ENCODE measurements around the gene MAP2. TPM values are rescaled to one million over a fixed set of nuclear protein-coding genes. Genes with fewer than 3 reads are reported as not detected.

Gene MAP2
- total and polyA plus RNA-seq, 9 donors: 5.4 to 23.9 (median 9.6) TPM

DNA sequence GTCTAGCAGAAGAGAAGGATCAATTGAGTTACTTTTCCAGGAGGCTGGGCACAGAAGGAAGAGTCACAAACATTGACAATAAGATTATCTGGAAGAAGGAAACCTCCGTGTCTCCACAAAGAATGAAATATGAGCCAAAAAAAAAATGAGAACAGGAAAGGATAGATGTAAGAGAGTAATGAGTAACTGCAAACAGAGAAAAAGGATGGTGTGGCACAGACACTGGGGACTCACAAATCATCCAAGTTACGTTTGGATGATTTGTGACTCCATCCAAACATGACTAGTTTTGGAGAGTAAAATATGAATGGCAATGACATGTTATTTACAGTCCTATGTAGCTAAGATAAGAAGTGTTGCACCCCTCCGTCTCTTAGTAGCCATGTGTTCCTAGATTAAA lies 42.8 kb upstream of the MAP2 start:
- Histone ChIP-seq H3K4me3 (no peak overlapping the region), H3K4me1 (ENCODE audit: insufficient read depth) (no peaks in the 10 kb centered on the region), H3K27me3 (no peaks in the 10 kb centered on the region), H3K27ac (no peak overlapping the region), H3K36me3 (no peaks in the 10 kb centered on the region), H3K9me3 (no peaks in the 10 kb centered on the region)
- 27 to 33% (median 31%) methylated on average over 3 of the region's 3 CpGs for WGBS, 3 donors
- DNase-seq: no peak
- no peak for TF ChIP-seq EP300 (IDR thresholded peaks at IDR 0.05)
- TF ChIP-seq, protein P1, sequence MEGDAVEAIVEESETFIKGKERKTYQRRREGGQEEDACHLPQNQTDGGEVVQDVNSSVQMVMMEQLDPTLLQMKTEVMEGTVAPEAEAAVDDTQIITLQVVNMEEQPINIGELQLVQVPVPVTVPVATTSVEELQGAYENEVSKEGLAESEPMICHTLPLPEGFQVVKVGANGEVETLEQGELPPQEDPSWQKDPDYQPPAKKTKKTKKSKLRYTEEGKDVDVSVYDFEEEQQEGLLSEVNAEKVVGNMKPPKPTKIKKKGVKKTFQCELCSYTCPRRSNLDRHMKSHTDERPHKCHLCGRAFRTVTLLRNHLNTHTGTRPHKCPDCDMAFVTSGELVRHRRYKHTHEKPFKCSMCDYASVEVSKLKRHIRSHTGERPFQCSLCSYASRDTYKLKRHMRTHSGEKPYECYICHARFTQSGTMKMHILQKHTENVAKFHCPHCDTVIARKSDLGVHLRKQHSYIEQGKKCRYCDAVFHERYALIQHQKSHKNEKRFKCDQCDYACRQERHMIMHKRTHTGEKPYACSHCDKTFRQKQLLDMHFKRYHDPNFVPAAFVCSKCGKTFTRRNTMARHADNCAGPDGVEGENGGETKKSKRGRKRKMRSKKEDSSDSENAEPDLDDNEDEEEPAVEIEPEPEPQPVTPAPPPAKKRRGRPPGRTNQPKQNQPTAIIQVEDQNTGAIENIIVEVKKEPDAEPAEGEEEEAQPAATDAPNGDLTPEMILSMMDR (IDR thresholded peaks at IDR 0.05): no peak
- no peak for TF ChIP-seq POLR2A (IDR thresholded peaks at IDR 0.05)
- intact Hi-C loops (cut with DNase I): no loop called here

DNA sequence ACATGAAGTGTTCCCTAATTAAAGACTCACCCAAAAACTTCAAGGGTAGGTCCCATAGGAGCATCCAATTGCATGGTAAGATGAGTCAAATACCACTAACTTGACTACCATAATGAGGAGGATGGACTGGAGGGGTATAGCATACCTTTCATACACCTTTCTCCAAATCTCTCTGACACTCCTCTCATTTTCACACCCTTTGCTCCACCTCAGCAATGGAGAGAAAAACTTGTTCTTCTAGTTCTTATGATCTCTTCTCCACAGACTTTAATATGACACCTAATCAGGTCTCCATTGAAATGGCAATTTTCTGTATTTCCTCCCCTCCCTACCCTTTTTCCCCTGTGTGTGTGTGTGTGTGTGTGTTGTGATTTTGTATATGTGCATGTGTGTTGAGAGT lies 41.1 kb upstream of the MAP2 start:
- no peaks in the 10 kb centered on the region for H3K9me3 ChIP-seq
- no peak overlapping the region for H3K4me3 ChIP-seq
- H3K27me3 ChIP-seq: no peaks in the 10 kb centered on the region
- H3K4me1 ChIP-seq (ENCODE audit: insufficient read depth): no peaks in the 10 kb centered on the region
- H3K36me3 ChIP-seq: no peaks in the 10 kb centered on the region
- no peak overlapping the region for H3K27ac ChIP-seq
- intact Hi-C loops (cut with DNase I): no loop called here
- TF ChIP-seq, protein P1 (IDR thresholded peaks at IDR 0.05): no peak
- TF ChIP-seq POLR2A (IDR thresholded peaks at IDR 0.05) (no peak), EP300 (IDR thresholded peaks at IDR 0.05) (no peak)
- DNase-seq: no peak

DNA sequence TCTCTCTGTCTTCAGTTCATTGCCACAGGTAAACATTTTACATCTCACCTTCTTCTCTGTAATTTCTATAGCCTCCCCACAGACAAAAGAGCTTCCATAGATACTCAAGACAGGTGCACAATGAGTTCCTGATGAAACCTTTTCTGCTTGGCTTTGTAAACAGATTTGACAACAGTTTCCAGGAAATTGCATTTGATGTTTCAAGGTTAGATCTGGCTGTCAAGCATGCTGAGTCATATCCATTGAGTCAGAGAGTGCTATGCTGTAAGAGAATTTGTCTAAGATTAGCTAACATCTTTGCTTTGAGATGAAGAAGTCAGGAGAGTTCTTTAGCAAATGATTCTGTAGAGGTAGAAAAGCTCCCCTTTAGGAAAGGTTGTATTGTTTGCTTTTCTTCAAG lies 40.6 kb upstream of the MAP2 start:
- DNase-seq: no peak
- H3K4me1 ChIP-seq (ENCODE audit: insufficient read depth): no peaks in the 10 kb centered on the region
- H3K4me3 ChIP-seq: no peak overlapping the region
- no peak overlapping the region for H3K27ac ChIP-seq
- TF ChIP-seq, protein P1 (IDR thresholded peaks at IDR 0.05): no peak
- TF ChIP-seq POLR2A (IDR thresholded peaks at IDR 0.05) (no peak), EP300 (IDR thresholded peaks at IDR 0.05) (no peak)
- no peaks in the 10 kb centered on the region for H3K27me3 ChIP-seq
- intact Hi-C loops (cut with DNase I): no loop called here
- H3K36me3 ChIP-seq: no peaks in the 10 kb centered on the region
- H3K9me3 ChIP-seq: no peaks in the 10 kb centered on the region

DNA sequence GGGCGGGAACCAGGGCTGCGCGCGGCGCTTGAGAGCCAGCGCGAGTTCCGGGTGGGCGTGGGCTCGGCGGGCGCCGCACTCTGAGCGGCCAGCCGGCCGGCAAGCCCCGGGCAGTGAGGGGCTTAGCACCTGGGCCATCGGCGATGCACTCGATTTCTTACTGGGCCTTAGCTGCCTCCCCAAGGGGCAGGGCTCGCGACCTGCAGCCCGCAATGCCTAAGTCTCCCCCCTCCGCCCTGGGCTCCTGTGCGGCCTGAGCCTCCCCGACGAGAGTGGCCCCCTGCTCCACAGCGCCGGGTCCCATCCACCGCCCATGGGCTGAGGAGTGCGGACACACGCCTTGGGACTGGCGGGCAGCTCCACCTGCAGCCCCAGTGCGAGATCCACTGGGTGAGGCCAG lies 36.5 kb upstream of the MAP2 start:
- Histone ChIP-seq H3K9me3 (no peaks in the 10 kb centered on the region), H3K4me1 (ENCODE audit: insufficient read depth) (no peaks in the 10 kb centered on the region), H3K27me3 (no peaks in the 10 kb centered on the region), H3K36me3 (no peaks in the 10 kb centered on the region), H3K4me3 (no peak overlapping the region), H3K27ac (no peak overlapping the region)
- TF ChIP-seq, protein P1 (IDR thresholded peaks at IDR 0.05): no peak
- TF ChIP-seq EP300 (IDR thresholded peaks at IDR 0.05) (no peak), POLR2A (IDR thresholded peaks at IDR 0.05) (no peak)
- WGBS, 3 donors: 94 to 98% (median 95%) methylated on average over 33 to 34 of the region's 34 CpGs
- DNase-seq: no peak
- intact Hi-C loops (cut with DNase I): no loop called here

Measured in ovary (tissue), 9 donors.